HepG2 (cell line): ENCODE measurements around the gene UCP2. TPM values are rescaled to one million over a fixed set of nuclear protein-coding genes. Genes with fewer than 3 reads are reported as not detected.

Experiments
- ATAC-seq: fragments of 200-7000 bp; cut with Tn5 transposase; 3 replicates; pipeline ENCODE4 v1.9.1; 2020; ENCODE audit warnings: mild to moderate bottlenecking, moderate library complexity
- BruUV-seq: library from RNA; stranded (reverse); fragments of 400-500 nt; replicated peaks from 2 replicates; lab custom pipeline; 2021; lab: Mats Ljungman, UMichigan
- CTCF ChIA-PET: fragments of 300-600 bp; formaldehyde crosslinking; extraction: SDS; loops from one replicate; lab custom pipeline; 2021; ENCODE audit warnings: low total read pairs, inconsistent platforms, low intra/inter-chr PET ratio; lab: Yijun Ruan, JAX
- POLR2A ChIA-PET: fragments of 350-600 bp; sonication (Branson Sonifier 250); formaldehyde crosslinking; loops from one replicate; lab custom pipeline; 2020; ENCODE audit warnings: antibody characterized with exemption, inconsistent platforms; lab: Yijun Ruan, JAX
- DNase-seq: peaks from one replicate; pipeline ENCODE4 v3.0.0-alpha.2; 2015; ENCODE audit warnings: low spot score
- FAIRE-seq: peaks from 3 replicates; lab custom pipeline; 2011; peaks lifted over from hg19 to GRCh38; lab: Jason Lieb, UNC
- H2AFZ ChIP-seq: one replicate; pipeline ENCODE4 v1.6.1; 2011; ENCODE audit warnings: low read length, inconsistent platforms
- H3K27ac ChIP-seq: fragments of 300-600 bp; 3 replicates; pipeline ENCODE4 v1.8.0; 2011; ENCODE audit warnings: mixed run types, mild to moderate bottlenecking, mixed read lengths, low read length, inconsistent platforms; ENCODE audit not compliant: insufficient read depth; ENCODE audit errors: extremely low read length
- H3K27me3 ChIP-seq, 2 experiments: fragments of 200-600 bp in 1 of 2; 2 replicates in 1 of 2; 3 replicates in 1 of 2; pipeline versions ENCODE4 v1.6.0 to v1.8.0; 2011; ENCODE audit warnings: low read length in 2 of 2, mild to moderate bottlenecking in 2 of 2, moderate library complexity in 2 of 2, inconsistent platforms in 1 of 2; ENCODE audit not compliant: insufficient read depth in 2 of 2, control insufficient read depth in 1 of 2
- H3K36me3 ChIP-seq, 2 experiments: fragments of 200-600 bp in 1 of 2; replicated peaks in 1 of 2; 2 replicates in 1 of 2; 3 replicates in 1 of 2; pipeline versions ENCODE4 v1.5.1 to v1.8.0; 2011; ENCODE audit warnings: low read length in 2 of 2, inconsistent platforms in 1 of 2; ENCODE audit not compliant: insufficient read depth in 2 of 2, control insufficient read depth in 1 of 2
- H3K4me1 ChIP-seq: 2 replicates; pipeline ENCODE4 v1.5.1; 2012; ENCODE audit warnings: low read length, inconsistent platforms; ENCODE audit not compliant: insufficient read depth
- H3K4me2 ChIP-seq: 2 replicates; pipeline ENCODE4 v1.6.0; 2011; ENCODE audit warnings: low read depth, low read length, inconsistent platforms
- H3K4me3 ChIP-seq, 3 experiments: fragments of 200-600 bp in 1 of 3; sonication (generic), shearing (Covaris generic) in 1 of 3; replicated peaks in 1 of 3; 2 replicates each; pipeline ENCODE4 v1.5.1; 2011 to 2016; ENCODE audit warnings: low read length in 3 of 3, inconsistent platforms in 2 of 3, low read depth in 2 of 3, mild to moderate bottlenecking in 2 of 3, control low read depth in 1 of 3, mixed read lengths in 1 of 3; ENCODE audit not compliant: insufficient read depth in 1 of 3
- H3K79me2 ChIP-seq: one replicate; pipeline ENCODE4 v1.6.1; 2011; ENCODE audit warnings: low read length, inconsistent platforms; ENCODE audit not compliant: insufficient read depth
- H3K9ac ChIP-seq: 2 replicates; pipeline ENCODE4 v1.6.0; 2011; ENCODE audit warnings: mild to moderate bottlenecking, low read depth, low read length, inconsistent platforms; ENCODE audit not compliant: insufficient read depth
- H3K9me3 ChIP-seq: 2 replicates; pipeline ENCODE4 v1.5.1; 2012; ENCODE audit warnings: mild to moderate bottlenecking, low read length
- H4K20me1 ChIP-seq: 2 replicates; pipeline ENCODE4 v1.6.0; 2011; ENCODE audit warnings: inconsistent platforms, mild to moderate bottlenecking, low read length, moderate library complexity; ENCODE audit not compliant: insufficient read depth
- ATF1 ChIP-seq: IDR thresholded peaks from 2 replicates; pipeline ENCODE4 v1.6.1; 2016; ENCODE audit warnings: mild to moderate bottlenecking, control low read depth
- BRF2 ChIP-seq: sonication (generic); formaldehyde crosslinking; IDR thresholded peaks from 2 replicates; pipeline ENCODE4 v1.8.1; 2022; ENCODE audit warnings: mild to moderate bottlenecking, missing genetic modification reagents
- GLMP ChIP-seq: sonication (generic); formaldehyde crosslinking; IDR thresholded peaks from 2 replicates; pipeline ENCODE4 v1.9.0; 2021; ENCODE audit warnings: missing genetic modification reagents, mild to moderate bottlenecking, borderline replicate concordance
- MZF1 ChIP-seq: sonication (generic); formaldehyde crosslinking; IDR thresholded peaks from 2 replicates; pipeline ENCODE4 v1.8.1; 2023; ENCODE audit warnings: mild to moderate bottlenecking, missing genetic modification reagents, borderline replicate concordance
- ZBTB14 ChIP-seq: sonication (generic); formaldehyde crosslinking; IDR thresholded peaks from 2 replicates; pipeline ENCODE4 v1.4.0; 2020; ENCODE audit warnings: missing genetic modification reagents
- ZBTB21 ChIP-seq: sonication (generic); formaldehyde crosslinking; IDR thresholded peaks from 2 replicates; pipeline ENCODE4 v1.4.0; 2020; ENCODE audit warnings: missing genetic modification reagents
- ZBTB26 ChIP-seq: IDR thresholded peaks from 2 replicates; pipeline ENCODE4 v1.6.1; 2016; ENCODE audit warnings: missing compliant biosample characterization, missing genetic modification reagents, borderline replicate concordance
- ZBTB7A ChIP-seq: sonication (generic); formaldehyde crosslinking; IDR thresholded peaks from 2 replicates; pipeline ENCODE4 v1.8.0; 2022; ENCODE audit warnings: mild to moderate bottlenecking, missing genetic modification reagents
- WGBS: methylation state at CpG from one replicate; pipeline ENCODE4 v1.1.6; 2017; ENCODE audit warnings: low lambda C conversion rate; 5-methylcytosine and 5-hydroxymethylcytosine counted together
- in situ Hi-C: cut with HindIII; loops from 2 replicates; pipeline ENCODE4 v1.10.0; 2017; ENCODE audit warnings: low pct_unique_long_range_greater_than_20kb; ENCODE audit not compliant: extremely low pct_ligation_motif_present
- intact Hi-C: fragments of 100-400 bp; cut with micrococcal nuclease; formaldehyde crosslinking; loops from one replicate; pipeline ENCODE4 v1.10.0; 2022; ENCODE audit not compliant: unreplicated experiment
- polyA plus RNA-seq, 8 experiments: library from polyadenylated mRNA; depleted of rRNA in 3 of 8; stranded (reverse) in 7 of 8; unstranded in 1 of 8; fragments of >200 nt; fragmentation: Illumina TruSeq in 4 of 8; extraction: Trizol in 4 of 8; gene quantifications; 2 replicates each; pipeline versions ENCODE4 v1.2.1 to v1.2.3, GENCODE V29; 2011 to 2016; ENCODE audit warnings: low read depth in 4 of 8, missing spikeins in 1 of 8, mixed read lengths in 1 of 8; ENCODE audit not compliant: insufficient read depth in 1 of 8
- total RNA-seq, 5 experiments: library from RNA; depleted of rRNA; stranded (reverse); fragments of >200 nt; fragmentation: Illumina TruSeq; extraction: Trizol; gene quantifications; 2 replicates each; pipeline ENCODE4 v1.2.3, GENCODE V29; 2016; ENCODE audit warnings: low read depth in 1 of 5

UCP2 gene
- total and polyA plus RNA-seq, 2 of the 13 experiments (the other 11 are each of a cell fraction or from before 2014, with no cell fraction given) = 2.7 to 3.2 TPM

GRCh38 chr11:73963861-73964260 lies 18.8 kb downstream of the UCP2 start:
- Histone ChIP-seq H3K9ac (no peak overlapping the region), H3K4me3 (no peak overlapping the region; a peak in 1 of 6 replicates), H3K4me2 (peak overlapping the region; percentile 53; the same call in 1 of the 2 replicates), H3K9me3 (no peaks in the 10 kb centered on the region), H3K79me2 (no peaks in the 10 kb centered on the region), H4K20me1 (no peaks in the 10 kb centered on the region), H3K4me1 (peaks cover 20% of the 10 kb centered on the region), H3K36me3 (no peaks in the 10 kb centered on the region), H3K27ac (no peak overlapping the region), H3K27me3 (no peaks in the 10 kb centered on the region), H2AFZ (no peak overlapping the region)
- POLR2A ChIA-PET = no interaction called here
- ATAC-seq = peak; percentile 11; the same call in 2 of the 3 replicates
- BruUV-seq = no TSS peak
- no peak for FAIRE-seq
- TF ChIP-seq ZBTB21 (no peak), MZF1 (CRISPR knock-in tag) (no peak), GLMP (CRISPR knock-in tag) (no peak), ZBTB14 (no peak), ZBTB26 (CRISPR knock-in tag) (no peak), ZBTB7A (no peak), ATF1 (CRISPR knock-in tag) (no peak), BRF2 (no peak)
- CTCF ChIA-PET = no interaction called here
- intact Hi-C loops = loop anchor here (1.0 to 5.0 kb wide), 3 partner anchors 126 to 357 kb away; partner anchors contain the start of genes C2CD3 and PPME1
- no peak for DNase-seq
- in situ Hi-C loops = loop anchor here (10.0 to 25.0 kb wide), 2 partner anchors 131 to 198 kb away; partner anchors contain the start of genes C2CD3 and PPME1
- 78% methylated on average over 8 of the region's 8 CpGs for WGBS
